Common myeloid progenitor, CD34-positive (primary cell): ENCODE measurements around the gene KREMEN1.

ENCODE experiments used
- CTCF ChIA-PET: fragments of 350-600 bp; sonication (Branson Sonifier 250); formaldehyde crosslinking; loops from one replicate; lab custom pipeline; 2021; ENCODE audit warnings: antibody characterized with exemption; lab: Charles Lee
- POLR2A ChIA-PET: fragments of 350-600 bp; sonication (Branson Sonifier 250); formaldehyde crosslinking; loops from one replicate; lab custom pipeline; 2021; ENCODE audit warnings: antibody characterized with exemption; lab: Charles Lee
- DNase-seq, 3 donors: peaks; one replicate each; pipeline versions ENCODE4 v3.0.0 to v3.0.0-alpha.2; 2013
- H3K27ac ChIP-seq, 2 experiments: 1 replicate in 1 of 2; 2 replicates in 1 of 2; pipeline ENCODE4 v1.7.0; 2013; ENCODE audit warnings: inconsistent platforms in 2 of 2, low read length in 2 of 2, mild to moderate bottlenecking in 2 of 2, low read depth in 1 of 2, moderate library complexity in 1 of 2; ENCODE audit not compliant: severe bottlenecking in 2 of 2, insufficient read depth in 1 of 2, poor library complexity in 1 of 2
- H3K27me3 ChIP-seq, 5 experiments: replicated peaks in 2 of 5; 1 replicate in 3 of 5; 2 replicates in 2 of 5; pipeline versions ENCODE4 v1.6.1 to v1.7.0; 2013; ENCODE audit warnings: low read length in 4 of 5, mild to moderate bottlenecking in 2 of 5, moderate library complexity in 2 of 5, inconsistent platforms in 1 of 5; ENCODE audit not compliant: insufficient read depth in 5 of 5, control insufficient read depth in 4 of 5
- H3K36me3 ChIP-seq, 4 experiments: 1 replicate in 2 of 4; 2 replicates in 2 of 4; pipeline versions ENCODE4 v1.6.1 to v1.7.0; 2013; ENCODE audit warnings: low read length in 3 of 4, control low read depth in 1 of 4, mild to moderate bottlenecking in 1 of 4; ENCODE audit not compliant: control insufficient read depth in 4 of 4, insufficient read depth in 4 of 4
- H3K4me1 ChIP-seq, 4 experiments: 1 replicate in 3 of 4; 2 replicates in 1 of 4; pipeline versions ENCODE4 v1.6.1 to v1.7.1; 2013; ENCODE audit warnings: low read length in 3 of 4, mild to moderate bottlenecking in 3 of 4, control low read depth in 1 of 4, inconsistent platforms in 1 of 4, moderate library complexity in 1 of 4; ENCODE audit not compliant: control insufficient read depth in 4 of 4, insufficient read depth in 4 of 4; ENCODE audit errors: control extremely low read depth in 1 of 4
- H3K4me3 ChIP-seq, 7 experiments: 1 replicate in 4 of 7; 2 replicates in 3 of 7; pipeline versions ENCODE4 v1.5.1 to v1.7.0; 2013; ENCODE audit warnings: mild to moderate bottlenecking in 7 of 7, low read length in 6 of 7, moderate library complexity in 6 of 7, inconsistent platforms in 2 of 7, low read depth in 2 of 7, control low read depth in 1 of 7; ENCODE audit not compliant: insufficient read depth in 4 of 7, control insufficient read depth in 1 of 7; ENCODE audit errors: extremely low read depth in 1 of 7
- H3K9me3 ChIP-seq, 5 experiments: 1 replicate in 4 of 5; 2 replicates in 1 of 5; pipeline versions ENCODE4 v1.6.1 to v1.7.1; 2013; ENCODE audit warnings: low read length in 4 of 5, mild to moderate bottlenecking in 2 of 5, inconsistent platforms in 1 of 5, low read depth in 1 of 5, moderate library complexity in 1 of 5; ENCODE audit not compliant: control insufficient read depth in 4 of 5, insufficient read depth in 2 of 5; ENCODE audit errors: control extremely low read depth in 1 of 5
- WGBS: methylation state at CpG from one replicate; pipeline ENCODE4 v1.1.5; 2013; ENCODE audit not compliant: insufficient coverage; 5-methylcytosine and 5-hydroxymethylcytosine counted together

The KREMEN1 gene

GRCh38 chr22:29201782-29202181 is 128.9 kb downstream of the KREMEN1 start:
- DNase-seq: no peak
- POLR2A ChIA-PET: interaction anchor here (0.7 to 1.7 kb wide), 3 partner anchors 34 to 288 kb away, joined by 3 to 11 read pairs (median 3); no protein-coding TSS in a partner anchor
- Histone ChIP-seq H3K4me3 (peak overlapping the region in 4 of 7 experiments; percentile 34 to 59 (median 44)), H3K27me3 (no peaks in the 10 kb centered on the region), H3K27ac (peak overlapping the region; percentile 64 to 86), H3K9me3 (no peaks in the 10 kb centered on the region), H3K4me1 (peaks cover 0 to 67% (median 63%) of the 10 kb centered on the region in 4 experiments), H3K36me3 (peaks cover 0 to 10% (median 0%) of the 10 kb centered on the region in 4 experiments)
- WGBS: 5% methylated on average over 3 of the region's 7 CpGs
- CTCF ChIA-PET: interaction anchor here (1.0 to 7.6 kb wide), 7 partner anchors 9 to 47 kb away, joined by 3 to 69 read pairs (median 17); no protein-coding TSS in a partner anchor

GRCh38 chr22:29202212-29203192 is 129.7 kb downstream of the KREMEN1 start:
- peak; percentile 88 to 97 (median 96) for DNase-seq
- Histone ChIP-seq H3K4me3 (peak overlapping the region in 4 of 7 experiments; percentile 34 to 59 (median 44)), H3K27ac (peak overlapping the region; percentile 64 to 86), H3K36me3 (peaks cover 0 to 10% (median 0%) of the 10 kb centered on the region in 4 experiments), H3K4me1 (peaks cover 0 to 74% (median 70%) of the 10 kb centered on the region in 4 experiments), H3K27me3 (no peaks in the 10 kb centered on the region), H3K9me3 (no peaks in the 10 kb centered on the region)
- ChIA-PET CTCF (interaction anchor here (0.6 to 7.6 kb wide), 13 partner anchors 8 to 1370 kb away, joined by 3 to 69 read pairs (median 4); no protein-coding TSS in a partner anchor), POLR2A (interaction anchor here (1.0 to 1.7 kb wide), 4 partner anchors 35 to 90 kb away, joined by 3 to 11 read pairs (median 5); partner anchors contain the start of gene EWSR1)
- 5% methylated on average over 15 of the region's 24 CpGs for WGBS

DNA sequence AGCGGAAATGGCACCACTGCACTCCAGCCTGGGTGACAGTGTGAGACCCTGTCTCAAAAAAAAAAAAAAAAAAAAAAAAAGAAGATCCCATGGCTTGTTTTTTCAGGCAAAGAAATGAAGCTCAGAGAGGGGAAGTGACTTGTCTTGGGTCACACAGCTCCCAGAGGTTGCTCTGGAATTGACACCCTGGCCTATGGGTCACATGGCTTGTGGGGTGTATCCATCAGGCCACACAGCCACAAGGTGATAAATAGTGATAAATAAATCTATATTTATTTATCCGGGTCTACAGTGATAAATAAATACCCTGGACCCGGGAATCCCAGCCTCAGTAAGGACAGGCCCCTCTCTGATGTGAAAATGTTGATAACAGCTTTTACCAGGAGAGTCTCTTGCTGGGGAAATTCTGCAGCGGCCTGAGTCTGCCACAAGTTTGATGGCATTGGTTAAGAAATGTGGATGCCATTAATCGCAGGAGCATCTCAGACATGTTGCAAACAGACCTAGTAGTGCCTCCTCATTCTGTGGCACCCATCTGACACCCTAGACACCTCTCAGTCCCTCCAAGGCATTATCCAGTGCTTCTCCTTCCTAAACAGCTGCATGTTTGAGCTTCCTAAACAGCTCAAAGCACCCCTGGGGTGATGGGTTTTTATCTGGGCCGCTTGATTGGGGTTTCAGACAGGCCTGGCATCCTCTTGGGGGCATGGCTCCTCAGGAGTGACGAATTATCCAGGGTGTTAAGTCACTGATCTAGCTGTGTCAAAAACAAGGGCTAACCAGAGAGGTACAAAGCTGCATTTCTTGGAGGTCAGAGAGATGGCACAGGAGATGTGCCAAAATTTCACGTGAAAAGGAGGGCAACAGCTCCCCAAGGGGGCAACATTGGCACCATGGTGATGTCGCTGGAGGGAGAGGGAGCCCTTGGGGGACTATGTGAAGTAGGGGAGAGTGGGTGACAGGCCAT is 130.9 kb downstream of the KREMEN1 start:
- peaks cover 0 to 7% (median 0%) of the 10 kb centered on the region in 4 experiments for H3K36me3 ChIP-seq
- ChIA-PET CTCF (interaction anchor here (0.6 to 7.6 kb wide), 16 partner anchors 9 to 1371 kb away, joined by 3 to 69 read pairs (median 4); no protein-coding TSS in a partner anchor), POLR2A (interaction anchor here (0.5 to 1.7 kb wide), 7 partner anchors 14 to 549 kb away, joined by 3 to 11 read pairs (median 4); partner anchors contain the start of gene EWSR1)
- H3K27me3 ChIP-seq: no peaks in the 10 kb centered on the region
- no peaks in the 10 kb centered on the region for H3K9me3 ChIP-seq
- peak overlapping the region in 1 of 2 experiments; percentile 86 for H3K27ac ChIP-seq
- peaks cover 0 to 87% (median 83%) of the 10 kb centered on the region in 4 experiments for H3K4me1 ChIP-seq
- WGBS: 36% methylated on average over 7 of the region's 9 CpGs
- peak overlapping the region in 2 of 7 experiments; percentile 7 to 30 for H3K4me3 ChIP-seq
- peak in 2 of 3 donors; percentile 39 to 52 for DNase-seq

DNA sequence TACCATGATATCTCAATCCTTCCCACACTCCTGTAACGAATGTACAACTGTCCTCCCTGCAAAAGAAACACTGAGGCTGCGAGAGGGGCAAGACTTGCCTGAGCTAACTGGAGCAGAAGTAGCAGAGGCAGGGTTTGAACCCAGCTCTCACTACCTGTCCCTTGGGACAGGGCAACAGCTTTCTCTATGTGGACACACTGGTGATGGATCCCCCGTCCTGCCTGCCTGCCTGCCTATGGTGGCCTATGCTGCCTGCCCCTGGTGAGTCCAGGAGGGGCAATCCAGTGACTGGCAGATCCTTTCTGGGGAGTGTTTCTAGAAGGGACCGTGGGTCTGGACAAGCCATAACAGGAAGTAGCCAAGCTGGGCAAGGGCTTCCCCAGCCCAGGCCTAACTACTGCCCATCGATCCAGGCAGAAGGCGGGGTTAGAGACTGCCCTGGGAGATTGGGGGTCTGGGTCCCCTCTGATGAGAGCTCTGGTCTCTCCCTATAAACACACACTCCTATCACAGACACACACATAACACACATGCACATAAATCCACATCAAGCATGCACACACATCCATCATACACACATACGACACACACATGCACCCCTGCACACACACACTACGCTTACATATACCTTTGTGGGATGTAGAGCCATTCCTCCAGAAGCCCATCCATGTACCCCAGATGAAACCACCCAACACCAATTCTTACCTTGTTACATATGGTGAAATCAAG is 131.8 kb downstream of the KREMEN1 start:
- Histone ChIP-seq H3K9me3 (no peaks in the 10 kb centered on the region), H3K36me3 (peaks cover 0 to 6% (median 0%) of the 10 kb centered on the region in 4 experiments), H3K27me3 (no peaks in the 10 kb centered on the region), H3K27ac (no peak overlapping the region), H3K4me3 (peak overlapping the region in 5 of 7 experiments; percentile 58 to 85 (median 71)), H3K4me1 (peaks cover 0 to 94% (median 91%) of the 10 kb centered on the region in 4 experiments)
- 72% methylated on average over 6 of the region's 8 CpGs for WGBS
- POLR2A ChIA-PET: interaction anchor here (0.6 to 1.0 kb wide), 2 partner anchors 15 to 51 kb away, joined by 3 to 4 read pairs; no protein-coding TSS in a partner anchor
- DNase-seq: no peak
- CTCF ChIA-PET: interaction anchor here (0.9 to 7.6 kb wide), 15 partner anchors 9 to 385 kb away, joined by 3 to 69 read pairs (median 4); no protein-coding TSS in a partner anchor

DNA sequence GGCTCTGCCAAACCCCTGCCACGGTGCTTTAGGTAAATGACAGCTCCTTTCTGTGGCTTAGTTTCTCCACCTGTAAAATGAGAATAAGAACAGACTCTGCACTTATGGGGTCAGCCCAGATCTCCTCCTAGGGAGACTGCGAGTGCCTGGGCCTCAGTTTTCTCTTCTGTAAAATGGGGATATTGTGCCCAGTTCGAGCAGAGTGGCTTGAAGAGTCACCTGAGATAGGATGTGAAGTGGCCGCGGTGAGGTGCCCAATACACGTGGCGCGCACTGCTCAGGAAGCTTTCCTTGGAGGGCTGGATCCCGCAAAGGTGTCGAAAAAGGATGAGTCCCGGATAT is 132.4 kb downstream of the KREMEN1 start:
- DNase-seq: no peak
- H3K4me1 ChIP-seq: peaks cover 0 to 92% (median 90%) of the 10 kb centered on the region in 4 experiments
- peak overlapping the region; percentile 43 to 85 (median 70) for H3K4me3 ChIP-seq
- peak overlapping the region in 1 of 2 experiments; percentile 46 for H3K27ac ChIP-seq
- H3K9me3 ChIP-seq: no peaks in the 10 kb centered on the region
- ChIA-PET POLR2A (no interaction called here), CTCF (interaction anchor here (1.0 to 7.6 kb wide), 11 partner anchors 9 to 386 kb away, joined by 3 to 69 read pairs (median 5); no protein-coding TSS in a partner anchor)
- no peaks in the 10 kb centered on the region for H3K27me3 ChIP-seq
- 46% methylated on average over 8 of the region's 11 CpGs for WGBS
- H3K36me3 ChIP-seq: peaks cover 0 to 2% (median 0%) of the 10 kb centered on the region in 4 experiments
